Endothelial cell of umbilical vein (primary cell): ENCODE measurements around the gene NUP214. TPM values are rescaled to one million over a fixed set of nuclear protein-coding genes. Genes with fewer than 3 reads are reported as not detected.

Experiments
- BruUV-seq: library from RNA; stranded (reverse); fragments of 400-500 nt; replicated peaks from 2 replicates; lab custom pipeline; 2021; lab: Mats Ljungman, UMichigan
- CTCF ChIA-PET: fragments of 300-600, 350-600 bp; sonication (Branson Sonifier 250); formaldehyde crosslinking; loops from one replicate; lab custom pipeline; 2021; ENCODE audit warnings: antibody characterized with exemption, inconsistent platforms; lab: Charles Lee
- POLR2A ChIA-PET: fragments of 300-600, 350-600 bp; sonication (Branson Sonifier 250); formaldehyde crosslinking; loops from one replicate; lab custom pipeline; 2021; ENCODE audit warnings: antibody characterized with exemption, inconsistent platforms; lab: Charles Lee
- DNase-seq: peaks from one replicate; pipeline ENCODE4 v3.0.0-alpha.2; 2011; ENCODE audit warnings: low read depth, low spot score
- FAIRE-seq: peaks from 2 replicates; lab custom pipeline; 2011; peaks lifted over from hg19 to GRCh38; lab: Jason Lieb, UNC
- H2AFZ ChIP-seq: 2 replicates; pipeline ENCODE4 v1.6.0; 2012; ENCODE audit warnings: low read depth, low read length, control low read depth, inconsistent platforms
- H3K27ac ChIP-seq: 2 replicates; pipeline ENCODE4 v1.5.1; 2011; ENCODE audit warnings: low read depth, mild to moderate bottlenecking, control low read depth, low read length, moderate library complexity; ENCODE audit not compliant: insufficient read depth
- H3K27me3 ChIP-seq, 2 experiments: 2 replicates each; pipeline versions ENCODE4 v1.6.0 to v1.6.1; 2011; ENCODE audit warnings: low read length in 2 of 2, mixed read lengths in 1 of 2; ENCODE audit not compliant: control insufficient read depth in 2 of 2, insufficient read depth in 2 of 2
- H3K36me3 ChIP-seq, 2 experiments: 2 replicates in 1 of 2; 3 replicates in 1 of 2; pipeline ENCODE4 v1.5.1; 2011; ENCODE audit warnings: low read length in 2 of 2, mild to moderate bottlenecking in 1 of 2, moderate library complexity in 1 of 2; ENCODE audit not compliant: control insufficient read depth in 2 of 2, insufficient read depth in 2 of 2; ENCODE audit errors: extremely low read depth in 1 of 2
- H3K4me1 ChIP-seq: 3 replicates; pipeline ENCODE4 v1.5.1; 2011; ENCODE audit warnings: mild to moderate bottlenecking, low read length; ENCODE audit not compliant: control insufficient read depth, insufficient read depth; ENCODE audit errors: extremely low read depth
- H3K4me2 ChIP-seq: 2 replicates; pipeline ENCODE4 v1.6.1; 2011; ENCODE audit warnings: low read length, control low read depth, mixed read lengths; ENCODE audit not compliant: insufficient read depth
- H3K4me3 ChIP-seq, 3 experiments: fragments of 200-600 bp in 1 of 3; sonication (generic), shearing (Covaris generic) in 1 of 3; replicated peaks in 1 of 3; 2 replicates each; pipeline ENCODE4 v1.5.1; 2011 to 2016; ENCODE audit warnings: control low read depth in 3 of 3, low read length in 3 of 3, mild to moderate bottlenecking in 2 of 3, inconsistent platforms in 1 of 3, low read depth in 1 of 3, moderate library complexity in 1 of 3; ENCODE audit not compliant: insufficient read depth in 1 of 3
- H3K79me2 ChIP-seq: 2 replicates; pipeline ENCODE4 v1.6.0; 2012; ENCODE audit warnings: low read length, inconsistent platforms; ENCODE audit not compliant: control insufficient read depth, insufficient read depth
- H3K9ac ChIP-seq: replicated peaks from 2 replicates; pipeline ENCODE3; 2011; ENCODE audit warnings: low read length, control low read depth; ENCODE audit not compliant: insufficient read depth; ENCODE audit errors: extremely low read depth
- H3K9me1 ChIP-seq: replicated peaks from 3 replicates; pipeline ENCODE4 v1.6.0; 2011; ENCODE audit warnings: mild to moderate bottlenecking, low read length; ENCODE audit not compliant: control insufficient read depth, insufficient read depth; ENCODE audit errors: extremely low read depth
- H3K9me3 ChIP-seq: replicated peaks from 2 replicates; pipeline ENCODE4 v1.5.1; 2012; ENCODE audit warnings: low read length, inconsistent platforms; ENCODE audit not compliant: control insufficient read depth, insufficient read depth
- H4K20me1 ChIP-seq: replicated peaks from 2 replicates; pipeline ENCODE3; 2011; ENCODE audit warnings: mild to moderate bottlenecking, low read length; ENCODE audit not compliant: control insufficient read depth, insufficient read depth; ENCODE audit errors: extremely low read depth
- CTCF ChIP-seq, 2 donors: IDR thresholded peaks; 1 replicate in 1 of 2; 2 replicates in 1 of 2; pipeline ENCODE4 v1.5.1; 2011; ENCODE audit warnings: low read length in 2 of 2, mild to moderate bottlenecking in 2 of 2, moderate library complexity in 2 of 2, control low read depth in 1 of 2, inconsistent platforms in 1 of 2, low read depth in 1 of 2; ENCODE audit not compliant: insufficient read depth in 1 of 2; ENCODE audit errors: extremely low read depth in 1 of 2
- EZH2 ChIP-seq: IDR thresholded peaks from 2 replicates; pipeline ENCODE4 v1.6.1; 2012; ENCODE audit warnings: borderline replicate concordance, low read depth, mild to moderate bottlenecking, moderate library complexity, low read length, inconsistent platforms; ENCODE audit not compliant: severe bottlenecking
- FOS ChIP-seq: IDR thresholded peaks from 2 replicates; pipeline ENCODE4 v1.6.1; 2011; ENCODE audit warnings: mild to moderate bottlenecking, low read length, moderate library complexity, borderline replicate concordance; ENCODE audit not compliant: insufficient read depth
- GATA2 ChIP-seq: IDR thresholded peaks from 2 replicates; pipeline ENCODE4 v1.7.0; 2011; ENCODE audit warnings: low read depth, mild to moderate bottlenecking, moderate library complexity, mixed read lengths, low read length; ENCODE audit not compliant: insufficient read length, insufficient read depth
- JUN ChIP-seq: IDR thresholded peaks from 2 replicates; pipeline ENCODE4 v1.6.1; 2011; ENCODE audit warnings: borderline replicate concordance, low read depth; ENCODE audit not compliant: insufficient read length, insufficient read depth
- MAX ChIP-seq: IDR thresholded peaks from 2 replicates; pipeline ENCODE4 v1.6.1; 2011; ENCODE audit not compliant: insufficient read depth, insufficient read length
- MYC ChIP-seq: IDR thresholded peaks from one replicate; pipeline ENCODE4 v1.6.1; 2011; ENCODE audit warnings: mild to moderate bottlenecking, low read depth, low read length
- POLR2A ChIP-seq: IDR thresholded peaks from 2 replicates; pipeline ENCODE4 v1.6.1; 2012; ENCODE audit warnings: low read depth, mild to moderate bottlenecking, control low read depth, low read length
- POLR2AphosphoS5 ChIP-seq: IDR thresholded peaks from 2 replicates; pipeline ENCODE4 v1.6.1; 2012; ENCODE audit warnings: low read depth, mild to moderate bottlenecking, control low read depth, low read length, moderate library complexity; ENCODE audit not compliant: insufficient read depth
- dilution Hi-C: fragments of 300-500 bp; cut with MboI; formaldehyde crosslinking; loops from one replicate; pipeline ENCODE4 v1.15.0; 2019; ENCODE audit warnings: low sequenced_read_pairs; ENCODE audit not compliant: extremely low pct_ligation_motif_present
- intact Hi-C: fragments of 100-400 bp; cut with micrococcal nuclease; formaldehyde crosslinking; loops from one replicate; pipeline ENCODE4 v1.10.0; 2022
- polyA plus RNA-seq, 4 experiments: library from polyadenylated mRNA; depleted of rRNA in 3 of 4; stranded (reverse) in 3 of 4; unstranded in 1 of 4; fragments of >200 nt; gene quantifications; 2 replicates each; pipeline versions ENCODE4 v1.2.1 to v1.2.3, GENCODE V29; 2011 to 2012; ENCODE audit warnings: missing spikeins in 1 of 4
- total RNA-seq: library from RNA; stranded (reverse); gene quantifications from 2 replicates; pipeline ENCODE4 v1.2.3, GENCODE V29; 2021

The NUP214 gene
- total and polyA plus RNA-seq, 2 donors (not counting 3 experiments of a cell fraction or from before 2014, with no cell fraction given) = 28.7 to 65.9 TPM

GRCh38 chr9:131145245-131145644, 19.9 kb downstream of the NUP214 start:
- BruUV-seq = no TSS peak
- no peaks in the 10 kb centered on the region for H4K20me1 ChIP-seq
- ChIA-PET POLR2A (no interaction called here), CTCF (interaction anchor here (1.2 kb wide), 1 partner anchor 32 kb away, joined by 3 read pairs; no protein-coding TSS in a partner anchor)
- H3K4me3 ChIP-seq = no peak overlapping the region
- FAIRE-seq (no peak), DNase-seq (no peak)
- no peaks in the 10 kb centered on the region for H3K4me1 ChIP-seq
- H2AFZ ChIP-seq = no peak overlapping the region
- H3K79me2 ChIP-seq = no peaks in the 10 kb centered on the region
- no peak overlapping the region for H3K27ac ChIP-seq
- H3K36me3 ChIP-seq = peaks cover 48 to 51% of the 10 kb centered on the region in 2 experiments
- H3K9me3 ChIP-seq = no peaks in the 10 kb centered on the region
- H3K9ac ChIP-seq = no peak overlapping the region
- dilution Hi-C loops (no loop called here), intact Hi-C loops (no loop called here)
- TF ChIP-seq MAX = no peak
- no peak for TF ChIP-seq JUN
- no peak for TF ChIP-seq POLR2A
- TF ChIP-seq FOS = no peak
- TF ChIP-seq POLR2AphosphoS5 = no peak
- TF ChIP-seq CTCF (IDR thresholded peaks at IDR 0.05; ENCODE audit: extremely low read depth in 1 of 2, insufficient read depth in 1 of 2, low read depth in 1 of 2, low read length in 2 of 2) = no peak
- TF ChIP-seq MYC = no peak
- TF ChIP-seq EZH2 = no peak
- no peak for TF ChIP-seq GATA2
- no peaks in the 10 kb centered on the region for H3K9me1 ChIP-seq
- H3K27me3 ChIP-seq = no peaks in the 10 kb centered on the region
- no peak overlapping the region for H3K4me2 ChIP-seq
